ENCODE results near the gene ATP2C2.
A peak's percentile ranks its signal among the peaks of the same experiment; 100 is the strongest.

ATP2C2 gene

DNA sequence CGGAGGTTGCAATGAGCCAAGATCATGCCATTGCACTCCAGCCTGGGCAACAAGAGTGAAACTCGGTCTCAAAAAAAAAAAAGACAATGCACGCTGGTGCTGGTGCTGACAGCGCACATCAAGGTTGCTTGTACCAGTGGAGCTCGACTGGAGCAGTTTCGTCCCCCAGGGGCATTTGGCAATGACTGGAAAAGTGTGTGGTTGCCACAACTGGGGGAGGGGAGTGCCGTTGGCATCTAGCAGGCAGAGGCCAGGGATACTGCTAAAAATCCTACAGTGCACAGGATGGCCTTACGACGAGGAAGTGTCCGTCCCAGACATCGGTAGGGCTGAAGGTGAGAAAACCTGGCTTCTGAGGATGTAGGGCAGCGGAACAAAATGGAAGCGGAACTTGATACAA is 133.7 kb downstream of the ATP2C2 start:
- DNase-seq, result no peak

DNA sequence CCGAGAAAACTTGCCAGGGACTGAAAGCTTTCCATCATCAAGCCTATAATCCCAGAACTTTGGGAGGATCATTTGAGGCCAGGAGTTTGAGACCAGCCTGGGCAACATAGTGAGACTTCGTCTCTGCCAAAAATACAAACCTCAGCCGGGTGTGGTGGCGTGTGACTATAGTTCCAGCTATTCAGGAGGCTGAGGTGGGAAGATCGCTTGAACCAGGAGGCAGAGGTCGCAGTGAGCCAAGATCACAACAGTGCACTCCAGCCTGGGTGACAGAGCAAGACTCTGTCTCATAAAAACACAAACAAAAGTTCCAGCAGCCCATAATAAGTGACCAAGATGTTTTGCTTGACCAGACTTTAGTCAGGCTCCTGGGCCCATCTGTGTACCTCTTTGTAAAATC is 134.2 kb downstream of the ATP2C2 start:
- no peak for DNase-seq

DNA sequence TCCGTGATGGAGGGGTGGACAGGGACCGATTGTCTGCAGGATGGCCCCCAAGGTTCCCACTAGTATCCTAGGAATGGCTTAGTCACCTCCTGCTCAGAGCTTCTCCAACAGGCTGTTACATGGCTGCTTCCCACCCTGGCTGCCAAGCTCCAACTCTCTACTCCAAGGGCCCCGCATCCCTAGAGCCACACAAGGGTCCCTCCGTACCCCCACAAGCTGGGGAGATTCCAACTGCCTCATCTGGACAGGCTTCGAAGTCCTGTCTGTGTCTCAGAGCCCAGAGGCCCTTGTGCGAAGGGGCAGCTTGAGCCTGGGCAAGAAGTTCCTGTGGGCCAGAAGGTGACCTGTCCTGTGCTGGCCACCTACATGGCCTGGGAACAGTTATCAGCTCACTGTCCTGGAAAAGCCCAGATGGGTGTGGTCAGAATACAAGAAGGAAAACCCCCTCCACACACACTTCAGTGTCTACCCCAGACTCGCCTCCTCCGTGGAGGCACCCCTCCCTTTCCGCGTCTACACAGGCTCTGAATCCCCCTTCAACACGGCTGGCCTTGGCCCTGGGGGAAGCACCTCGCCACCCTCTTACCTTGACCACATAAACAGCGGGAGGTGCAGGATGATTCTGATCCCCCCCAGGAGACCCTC is 135.5 kb downstream of the ATP2C2 start:
- no peak for DNase-seq

DNA sequence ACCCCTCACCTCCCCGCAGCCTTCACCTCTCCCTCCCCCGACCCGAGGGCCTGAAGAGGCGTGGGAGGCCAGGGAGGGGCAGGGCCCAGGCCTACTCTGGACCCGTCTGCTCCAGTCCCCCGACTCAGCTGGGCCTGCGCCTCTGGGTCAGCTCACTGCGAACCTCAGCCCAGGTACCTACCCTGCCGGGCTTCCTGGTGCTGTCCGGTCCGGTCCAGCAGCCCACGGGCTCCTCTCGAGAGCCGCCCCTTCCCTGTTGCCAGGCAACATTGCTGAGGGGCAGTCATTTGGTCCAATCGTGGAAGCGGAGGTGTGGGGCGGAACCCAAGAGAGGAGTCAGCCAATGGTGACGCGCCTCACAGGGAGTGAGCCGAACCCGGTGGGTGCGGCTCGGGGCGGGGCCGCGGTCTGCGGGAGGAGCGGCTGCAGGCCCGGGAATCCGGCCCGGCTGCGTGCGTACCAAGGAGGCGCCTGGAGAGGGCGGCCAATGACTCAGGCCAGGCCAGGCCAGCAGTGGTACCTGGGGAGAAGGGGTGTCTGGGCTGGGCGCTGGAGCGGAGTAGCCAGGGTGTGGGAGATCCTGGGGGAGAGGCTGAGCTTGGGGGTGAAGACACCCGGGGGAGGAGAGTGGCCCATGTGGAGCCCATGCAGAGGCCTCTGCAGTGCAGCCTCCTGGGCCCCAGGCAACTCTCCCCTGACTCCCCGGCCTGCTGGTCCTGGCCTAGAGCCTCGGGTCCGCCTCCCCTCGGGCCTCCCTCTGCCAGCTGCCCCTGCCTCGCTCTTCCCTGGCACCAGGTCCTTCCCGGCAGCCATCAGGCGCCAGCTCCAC is 136.3 kb downstream of the ATP2C2 start, which contains the start of gene MEAK7:
Gene MEAK7, minus strand, starts transcription at position 240 of the 829 bp plus-strand sequence. CDS start 6,573 bp downstream, outside the sequence.
- DNase-seq, result peak; percentile 87 to 90

DNA sequence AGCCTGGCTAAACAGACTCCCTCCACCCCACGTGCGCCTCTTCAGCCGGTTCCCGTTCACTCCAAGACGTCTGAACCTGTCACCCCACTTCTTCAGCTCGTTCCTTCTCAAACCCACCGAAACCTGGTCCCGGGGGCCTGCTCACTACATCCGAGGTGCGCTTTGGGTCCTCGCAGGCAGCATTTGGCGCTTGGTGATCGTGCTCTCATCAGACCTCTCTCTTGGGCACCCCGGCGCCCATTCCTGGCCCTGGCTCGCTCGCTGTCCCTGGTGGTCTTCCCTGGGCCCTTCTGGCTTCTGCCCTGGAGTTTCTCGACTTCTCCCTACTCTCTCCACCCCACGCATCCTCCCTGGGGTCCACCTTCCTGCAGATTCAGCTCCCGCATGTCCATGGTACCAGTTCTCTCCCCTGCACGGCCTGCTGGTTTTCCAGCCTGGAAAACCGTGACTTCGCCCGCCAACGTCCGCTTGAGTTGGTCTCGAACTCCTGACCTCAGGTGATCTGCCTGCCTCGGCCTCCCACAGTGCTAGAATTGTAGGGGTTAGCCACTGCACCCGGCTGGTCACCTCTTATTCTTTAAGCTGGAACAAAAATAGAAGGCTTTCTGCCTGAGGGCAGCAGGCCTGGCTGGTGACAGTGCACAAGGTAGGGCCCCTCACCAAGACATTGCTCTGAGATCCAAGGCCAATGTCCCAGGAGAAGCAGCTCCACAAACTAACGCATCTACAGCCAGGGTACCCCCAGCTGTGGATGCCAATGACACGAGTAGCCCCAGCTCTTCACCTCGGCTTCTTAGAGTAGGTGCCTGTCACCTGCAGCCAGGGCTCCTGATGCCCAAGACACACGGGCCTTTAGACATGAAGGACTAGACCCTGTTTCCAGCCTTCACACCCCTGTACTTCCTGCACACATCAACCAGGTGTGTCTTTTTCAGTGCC is 137.2 kb downstream of the ATP2C2 start:
- no peak for DNase-seq

DNA sequence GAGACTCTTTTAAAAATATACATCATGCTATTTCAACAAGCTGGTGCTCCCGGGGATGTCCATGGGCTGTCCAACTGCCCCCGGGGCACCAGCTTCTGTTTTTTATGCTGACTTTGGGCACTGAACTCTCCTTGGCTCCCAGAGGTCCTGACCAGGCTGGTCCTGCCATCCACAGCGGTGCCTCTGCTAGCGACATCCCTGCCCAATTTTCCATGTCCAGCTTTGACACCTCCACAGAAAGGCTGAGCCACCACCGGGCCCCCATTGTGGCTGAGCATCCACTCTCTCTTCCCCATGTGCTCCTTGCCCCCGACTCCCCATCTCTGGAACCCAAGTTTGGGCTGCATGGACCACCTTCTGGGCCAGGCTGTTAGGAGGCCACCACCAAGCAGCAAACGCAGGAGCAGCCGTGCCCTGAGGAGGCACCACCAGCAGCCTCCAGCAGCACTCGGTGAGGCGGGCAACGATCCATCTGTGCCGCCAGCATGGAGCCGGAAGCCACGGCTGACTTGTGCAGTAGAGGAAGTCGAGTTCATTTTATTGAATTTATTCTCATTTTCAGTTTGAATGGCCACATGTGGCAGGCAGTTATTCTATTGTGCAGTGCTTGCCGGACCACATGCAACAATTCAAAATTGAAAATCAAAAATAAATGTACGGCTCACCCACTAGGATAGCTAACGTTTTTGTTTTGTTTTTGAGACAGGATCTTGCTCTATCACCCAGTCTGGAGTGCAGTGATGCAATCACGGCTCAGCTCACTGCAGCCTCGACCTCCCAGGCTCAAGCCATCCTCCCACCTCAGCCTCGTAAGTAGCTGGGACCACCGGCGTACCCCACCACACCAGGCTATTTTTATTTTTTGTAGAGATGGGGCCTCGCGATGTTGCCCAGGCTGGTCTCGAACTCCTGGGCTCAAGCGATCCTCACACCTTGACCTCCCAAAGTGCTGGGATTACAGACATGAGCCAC is 139.0 kb downstream of the ATP2C2 start:
- DNase-seq, result no peak

DNA sequence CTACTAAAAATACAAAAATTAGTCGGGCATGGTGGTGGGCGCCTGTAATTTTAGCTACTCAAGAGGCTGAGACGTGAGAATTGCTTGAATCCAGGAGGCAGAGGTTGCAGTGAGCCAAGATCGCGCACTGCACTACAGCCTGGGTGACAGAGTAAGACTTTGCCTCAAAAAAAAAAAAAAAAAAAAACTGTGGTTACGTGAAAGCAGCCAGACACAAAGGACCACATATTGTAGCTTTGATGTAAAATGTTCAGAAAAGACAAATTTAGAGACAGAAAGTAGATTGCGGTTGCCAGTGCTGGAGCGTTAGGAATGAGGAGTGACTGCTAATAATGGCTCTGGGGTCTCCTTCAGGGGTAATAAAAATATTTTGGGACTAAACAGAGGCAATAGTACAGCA is 140.2 kb downstream of the ATP2C2 start:
- no peak for DNase-seq

DNA sequence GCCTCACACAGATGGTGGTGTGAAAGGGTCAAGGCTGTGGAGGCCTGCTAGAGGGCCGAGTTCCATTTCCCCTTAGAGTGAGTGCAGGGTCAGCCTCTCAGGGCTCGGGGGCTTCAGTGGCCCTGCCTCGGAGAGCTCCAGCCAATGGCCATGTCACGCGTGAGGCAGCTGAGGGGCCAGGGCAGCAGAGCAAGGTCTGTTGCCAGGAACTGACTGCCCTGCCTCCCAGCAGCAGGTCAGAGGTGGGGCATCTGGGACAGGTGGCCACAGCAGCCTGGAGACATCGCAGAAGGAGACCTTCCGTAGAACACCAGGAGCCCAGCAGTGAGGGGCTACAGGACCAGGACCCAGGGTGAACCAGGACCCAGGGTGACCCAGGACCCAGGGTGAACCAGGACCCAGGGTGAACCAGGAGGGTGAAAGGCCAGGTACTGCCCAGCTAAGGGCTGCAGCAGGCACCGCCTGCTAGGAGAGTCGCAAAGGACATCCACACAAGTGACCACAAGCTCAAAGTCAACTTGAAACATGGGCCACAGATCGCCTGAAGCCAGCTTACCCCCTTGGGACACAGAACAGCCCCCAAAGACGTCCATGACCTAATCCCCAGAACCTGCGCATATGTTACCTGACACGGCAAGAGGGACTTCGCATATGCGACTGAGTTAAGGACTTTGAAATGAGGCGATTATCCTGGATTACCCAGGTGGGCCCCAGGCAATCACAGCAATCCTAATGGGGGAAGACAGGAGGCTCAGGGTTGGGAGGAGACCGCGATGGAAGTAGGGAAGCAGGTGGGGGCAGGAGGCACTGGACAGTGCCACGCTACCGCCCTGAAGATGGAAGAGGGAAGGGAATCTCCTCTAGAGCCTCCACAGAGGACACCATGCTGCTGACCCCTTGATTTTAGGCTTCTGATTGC is 141.0 kb downstream of the ATP2C2 start:
- DNase-seq, result no peak

DNA sequence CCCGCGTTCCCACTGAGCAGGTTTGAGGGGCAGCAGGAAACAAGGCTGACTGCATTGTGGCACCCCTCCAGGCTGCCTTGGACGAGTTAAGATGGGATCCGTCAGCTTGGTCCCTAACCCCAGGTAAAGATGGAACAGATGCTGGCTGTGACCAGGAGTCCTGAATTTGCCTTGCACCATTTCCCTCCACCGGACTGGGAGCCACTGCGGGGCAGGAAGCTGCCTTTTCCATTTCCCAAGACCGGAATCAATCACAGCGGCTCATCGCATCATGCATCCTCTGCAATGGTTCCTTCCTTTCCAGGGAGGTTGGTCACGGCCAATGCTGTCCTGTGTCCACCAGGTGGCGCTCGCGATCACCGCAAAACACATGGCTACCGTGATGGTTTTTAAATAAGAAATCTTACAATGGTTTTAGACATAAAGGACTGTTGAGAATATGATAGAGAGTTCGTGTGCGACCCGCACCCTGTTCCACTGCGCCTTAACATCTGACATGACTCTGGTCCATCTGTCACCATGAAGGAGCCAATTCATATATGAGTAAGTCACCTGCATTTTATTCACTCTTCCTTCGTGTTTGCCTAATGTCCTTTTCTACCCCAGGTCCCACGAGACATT is 143.0 kb downstream of the ATP2C2 start:
- peak; percentile 59 to 72 for DNase-seq

DNA sequence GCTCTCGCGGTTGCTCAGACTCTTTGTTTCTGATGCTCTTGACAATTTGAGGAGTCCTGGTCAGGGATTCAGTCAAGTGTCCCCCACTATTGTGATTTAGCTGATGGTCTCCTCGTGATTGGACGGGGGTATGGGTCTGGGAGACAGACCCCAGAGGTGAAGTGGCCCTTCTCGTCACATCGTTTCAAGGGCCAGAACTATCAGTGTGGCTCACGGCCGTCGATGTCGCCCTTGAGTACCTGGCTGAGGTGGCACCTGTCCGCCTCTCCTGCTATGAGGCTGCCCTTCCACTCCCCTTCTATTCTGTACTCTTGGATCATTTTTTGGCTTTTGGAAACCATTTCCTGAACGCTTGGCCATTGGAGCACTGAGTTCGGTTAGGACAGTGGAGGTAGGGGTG is 143.5 kb downstream of the ATP2C2 start:
- no peak for DNase-seq

DNA sequence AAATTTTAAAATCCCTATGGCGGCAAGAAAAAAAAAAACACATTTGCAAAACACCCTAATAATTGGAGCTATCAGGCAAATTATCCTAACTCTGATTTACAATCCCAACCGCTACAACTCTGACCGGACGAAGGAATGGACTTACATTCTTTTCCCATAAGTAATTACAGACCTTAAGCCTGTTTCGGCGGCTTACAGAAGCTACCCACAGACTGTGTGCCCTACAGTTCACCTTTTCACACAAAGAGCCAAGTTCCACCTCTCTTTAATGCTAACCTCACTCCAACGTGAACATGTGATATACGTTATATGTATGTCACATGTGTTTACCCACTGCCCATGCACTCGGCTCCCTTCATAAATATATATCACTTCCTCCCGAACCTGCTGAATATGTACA is 144.8 kb downstream of the ATP2C2 start:
- no peak for DNase-seq

DNA sequence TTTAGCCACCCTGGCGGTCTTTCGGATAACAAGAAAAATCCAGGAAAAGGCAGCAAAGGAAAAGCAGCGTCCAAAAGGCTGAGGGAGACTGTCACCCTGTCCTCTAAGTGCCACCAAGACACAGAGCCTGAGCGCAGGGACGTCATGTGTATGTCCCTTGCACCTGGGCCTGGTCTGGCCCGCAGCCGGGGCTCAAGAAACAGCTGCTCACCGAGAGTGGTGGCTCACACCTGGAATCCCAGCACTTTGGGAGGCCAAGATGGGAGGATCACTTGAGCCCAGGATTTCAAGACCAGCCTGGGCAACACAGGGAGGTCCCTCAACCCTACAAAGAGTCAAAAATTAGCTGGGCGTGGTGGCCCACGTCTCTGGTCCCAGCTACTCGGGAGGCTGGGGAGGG is 145.3 kb downstream of the ATP2C2 start:
- no peak for DNase-seq
